Liver (tissue), 9 donors: ENCODE results near the gene NOC2L. TPM values are rescaled to one million over a fixed set of nuclear protein-coding genes. Genes with fewer than 3 reads are reported as not detected.
A peak's percentile ranks its signal among the peaks of the same experiment; 100 is the strongest.

Source experiments
- DNase-seq: peaks from one replicate; pipeline ENCODE4 v3.0.0-alpha.2; 2017; ENCODE audit warnings: low spot score
- H3K27ac ChIP-seq, 2 donors: one replicate each; pipeline ENCODE4 v1.7.0; 2013; ENCODE audit warnings: inconsistent platforms in 2 of 2, low read length in 2 of 2, control low read depth in 1 of 2, low read depth in 1 of 2, mild to moderate bottlenecking in 1 of 2
- H3K27me3 ChIP-seq, 4 donors: one replicate each; pipeline versions ENCODE4 v1.6.1 to v1.7.0; 2013; ENCODE audit warnings: low read length in 3 of 4, inconsistent platforms in 1 of 4, mild to moderate bottlenecking in 1 of 4, moderate library complexity in 1 of 4; ENCODE audit not compliant: control insufficient read depth in 4 of 4, insufficient read depth in 4 of 4
- H3K36me3 ChIP-seq, 4 donors: one replicate each; pipeline versions ENCODE4 v1.6.1 to v1.7.0; 2013; ENCODE audit warnings: low read length in 3 of 4, mild to moderate bottlenecking in 3 of 4, low read depth in 1 of 4, moderate library complexity in 1 of 4; ENCODE audit not compliant: control insufficient read depth in 4 of 4, insufficient read depth in 3 of 4
- H3K4me1 ChIP-seq, 4 donors: one replicate each; pipeline versions ENCODE4 v1.6.1 to v1.7.0; 2013; ENCODE audit warnings: low read length in 3 of 4, mild to moderate bottlenecking in 3 of 4, moderate library complexity in 1 of 4; ENCODE audit not compliant: control insufficient read depth in 4 of 4, insufficient read depth in 4 of 4
- H3K4me3 ChIP-seq, 3 donors: one replicate each; pipeline versions ENCODE4 v1.6.1 to v1.7.0; 2013; ENCODE audit warnings: low read length in 3 of 3, control low read depth in 1 of 3, low read depth in 1 of 3, mild to moderate bottlenecking in 1 of 3
- H3K9ac ChIP-seq, 2 donors: one replicate each; pipeline ENCODE4 v1.7.0; 2013; ENCODE audit warnings: low read length in 2 of 2, mild to moderate bottlenecking in 2 of 2, moderate library complexity in 2 of 2, control low read depth in 1 of 2, low read depth in 1 of 2
- H3K9me3 ChIP-seq, 4 donors: one replicate each; pipeline versions ENCODE4 v1.6.1 to v1.7.0; 2013; ENCODE audit warnings: low read length in 3 of 4; ENCODE audit not compliant: control insufficient read depth in 4 of 4
- ATF3 ChIP-seq: IDR thresholded peaks from 2 replicates; pipeline ENCODE4 v1.6.1; 2016; ENCODE audit warnings: antibody characterized with exemption
- CTCF ChIP-seq: fragments of 150-350 bp; IDR thresholded peaks from 2 replicates; pipeline ENCODE4 v1.5.1; 2017; ENCODE audit warnings: improper control_type of control experiment, low read depth, low read length; ENCODE audit not compliant: missing input control
- EGR1 ChIP-seq, 2 donors: IDR thresholded peaks; 2 replicates each; pipeline ENCODE4 v1.6.1; 2016 to 2018; ENCODE audit warnings: antibody characterized with exemption in 2 of 2, low read depth in 2 of 2
- FOXA1 ChIP-seq: IDR thresholded peaks from 2 replicates; pipeline ENCODE4 v1.6.1; 2016; ENCODE audit warnings: antibody characterized with exemption
- FOXA2 ChIP-seq: IDR thresholded peaks from 2 replicates; pipeline ENCODE4 v1.6.1; 2016; ENCODE audit warnings: antibody characterized with exemption
- GABPA ChIP-seq, 2 donors: IDR thresholded peaks in 1 of 2; conservative IDR thresholded peaks in 1 of 2; 2 replicates each; pipeline ENCODE4 v1.6.1; 2016; ENCODE audit warnings: antibody characterized with exemption in 2 of 2, mild to moderate bottlenecking in 1 of 2, moderate library complexity in 1 of 2
- HNF4A ChIP-seq, 2 donors: conservative IDR thresholded peaks; 2 replicates each; pipeline ENCODE4 v1.6.1; 2016; ENCODE audit warnings: antibody characterized with exemption in 2 of 2, mild to moderate bottlenecking in 2 of 2
- HNF4G ChIP-seq: IDR thresholded peaks from 2 replicates; pipeline ENCODE4 v1.6.1; 2016; ENCODE audit warnings: antibody characterized with exemption
- JUND ChIP-seq, 2 donors: IDR thresholded peaks; 2 replicates each; pipeline ENCODE4 v1.6.1; 2016; ENCODE audit warnings: antibody characterized with exemption in 2 of 2
- NR2F2 ChIP-seq: IDR thresholded peaks from 2 replicates; pipeline ENCODE4 v1.6.1; 2016; ENCODE audit warnings: antibody characterized with exemption
- RAD21 ChIP-seq, 2 donors: IDR thresholded peaks; 2 replicates each; pipeline ENCODE4 v1.6.1; 2016; ENCODE audit warnings: antibody characterized with exemption in 2 of 2, mild to moderate bottlenecking in 2 of 2
- RXRA ChIP-seq, 2 donors: IDR thresholded peaks; 2 replicates each; pipeline ENCODE4 v1.6.1; 2017 to 2018; ENCODE audit warnings: antibody characterized with exemption in 2 of 2, mild to moderate bottlenecking in 1 of 2
- SP1 ChIP-seq: IDR thresholded peaks from 2 replicates; pipeline ENCODE4 v1.6.1; 2018; ENCODE audit warnings: antibody characterized with exemption, mild to moderate bottlenecking
- TAF1 ChIP-seq: conservative IDR thresholded peaks from 2 replicates; pipeline ENCODE4 v1.6.1; 2016; ENCODE audit warnings: antibody characterized with exemption, mild to moderate bottlenecking
- YY1 ChIP-seq: IDR thresholded peaks from 2 replicates; pipeline ENCODE4 v1.6.1; 2016; ENCODE audit warnings: antibody characterized with exemption, mild to moderate bottlenecking
- ZBTB33 ChIP-seq: IDR thresholded peaks from 2 replicates; pipeline ENCODE4 v1.6.1; 2016; ENCODE audit warnings: antibody characterized with exemption
- WGBS: extraction: QIAGEN DNeasy Blood & Tissue Kit; methylation state at CpG from one replicate; pipeline ENCODE4 v1.1.7; 2013; 5-methylcytosine and 5-hydroxymethylcytosine counted together
- polyA plus RNA-seq, 2 donors: library from polyadenylated mRNA; stranded (reverse) in 1 of 2; unstranded in 1 of 2; fragments of 200-250 nt in 1 of 2; fragments of >200 nt in 1 of 2; fragmentation: Nextera tagmentation in 1 of 2; extraction: Ambion mirVana in 1 of 2; gene quantifications; one replicate each; pipeline versions ENCODE4 v1.2.1 to v1.2.3, GENCODE V29; 2013 to 2015
- total RNA-seq, 2 donors: library from RNA; depleted of rRNA; stranded (reverse); fragments of >200 nt; gene quantifications; one replicate each; pipeline ENCODE4 v1.2.3, GENCODE V29; 2014
- TF ChIP-seq, protein P1 (sequence below): IDR thresholded peaks from 2 replicates; pipeline ENCODE4 v1.6.1; 2016; ENCODE audit warnings: antibody characterized with exemption
- TF ChIP-seq, protein P2 (sequence below): IDR thresholded peaks from 2 replicates; pipeline ENCODE4 v1.6.1; 2016; ENCODE audit warnings: antibody characterized with exemption, mild to moderate bottlenecking
- donor health status: healthy.
- donor health status: healthy.
- donor health status: healthy.
- donor health status: healthy.
- donor health status: healthy.

NOC2L gene
- total and polyA plus RNA-seq, 4 donors: 17.1 to 34.5 (median 30.0) TPM

DNA sequence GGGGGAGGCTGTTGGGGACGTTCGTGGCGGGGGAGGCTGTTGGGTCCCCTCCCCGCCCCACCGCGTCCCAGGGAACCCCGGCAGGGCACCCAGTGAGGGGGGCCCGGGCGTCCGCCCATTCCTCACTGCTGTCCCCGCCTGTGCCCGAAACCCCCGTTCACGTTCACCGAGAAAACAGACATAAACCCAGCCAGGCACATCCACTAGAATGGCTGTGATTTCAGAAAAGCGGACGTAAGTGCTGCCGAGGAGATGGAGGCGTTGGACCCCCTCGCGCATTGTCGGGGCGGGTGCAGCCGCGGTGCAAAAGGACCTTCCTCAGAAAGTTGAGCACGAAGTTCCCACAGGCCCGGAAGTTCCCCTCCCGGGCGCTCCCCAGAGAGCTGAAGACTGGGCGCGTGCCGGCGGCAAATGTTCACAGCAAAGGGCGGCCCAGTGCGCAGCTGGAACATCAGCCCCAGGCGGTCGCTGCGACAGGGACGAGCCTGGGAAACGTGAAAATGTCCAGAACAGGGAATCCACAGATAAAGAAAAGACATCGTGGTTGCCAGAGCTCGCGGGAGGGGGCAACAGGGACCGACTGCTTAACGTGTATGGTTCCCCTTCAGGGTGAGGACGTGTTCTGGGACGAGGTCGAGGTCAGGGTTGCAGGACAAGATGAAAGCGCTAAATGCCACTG is 53.8 kb downstream of the NOC2L start:
- Histone ChIP-seq H3K27me3 (peaks cover 0 to 2% (median 0%) of the 10 kb centered on the region in 4 donors), H3K9me3 (no peaks in the 10 kb centered on the region), H3K9ac (no peak overlapping the region), H3K4me3 (peak overlapping the region in 1 of 3 donors; percentile 38), H3K36me3 (no peaks in the 10 kb centered on the region), H3K4me1 (peaks cover 0 to 3% (median 2%) of the 10 kb centered on the region in 4 donors), H3K27ac (peak overlapping the region; percentile 25 to 42)
- 8% methylated on average over 49 of the region's 49 CpGs for WGBS
- peak; percentile 38 for DNase-seq
- TF ChIP-seq GABPA (IDR thresholded peaks at IDR 0.05 in 1 of 2, conservative IDR thresholded peaks at IDR 0.05 in 1 of 2): no peak
- peak; percentile 73 for TF ChIP-seq NR2F2
- no peak for TF ChIP-seq FOXA1

GRCh38 chr1:904310-904950 is 54.6 kb downstream of the NOC2L start:
- DNase-seq: peak; percentile 87
- H3K27ac ChIP-seq: no peak overlapping the region
- peak overlapping the region in 1 of 3 donors; percentile 38 for H3K4me3 ChIP-seq
- peaks cover 0 to 3% (median 2%) of the 10 kb centered on the region in 4 donors for H3K4me1 ChIP-seq
- H3K9me3 ChIP-seq: no peaks in the 10 kb centered on the region
- WGBS: 9% methylated on average over 91 of the region's 91 CpGs
- H3K36me3 ChIP-seq: no peaks in the 10 kb centered on the region
- peaks cover 0 to 3% (median under 1%) of the 10 kb centered on the region in 4 donors for H3K27me3 ChIP-seq
- H3K9ac ChIP-seq: no peak overlapping the region
- TF ChIP-seq CTCF (peak; percentile 91), EGR1 (IDR thresholded peaks at IDR 0.05; ENCODE audit: low read depth in 2 of 2) (no peak), ATF3 (no peak), JUND (IDR thresholded peaks at IDR 0.05) (no peak), NR2F2 (no peak), SP1 (no peak), GABPA (IDR thresholded peaks at IDR 0.05 in 1 of 2, conservative IDR thresholded peaks at IDR 0.05 in 1 of 2) (no peak), HNF4A (conservative IDR thresholded peaks at IDR 0.05) (no peak), RXRA (IDR thresholded peaks at IDR 0.05) (no peak), RAD21 (IDR thresholded peaks at IDR 0.05) (peak; percentile 63 to 75), TAF1 (no peak), YY1 (no peak), FOXA1 (no peak)

DNA sequence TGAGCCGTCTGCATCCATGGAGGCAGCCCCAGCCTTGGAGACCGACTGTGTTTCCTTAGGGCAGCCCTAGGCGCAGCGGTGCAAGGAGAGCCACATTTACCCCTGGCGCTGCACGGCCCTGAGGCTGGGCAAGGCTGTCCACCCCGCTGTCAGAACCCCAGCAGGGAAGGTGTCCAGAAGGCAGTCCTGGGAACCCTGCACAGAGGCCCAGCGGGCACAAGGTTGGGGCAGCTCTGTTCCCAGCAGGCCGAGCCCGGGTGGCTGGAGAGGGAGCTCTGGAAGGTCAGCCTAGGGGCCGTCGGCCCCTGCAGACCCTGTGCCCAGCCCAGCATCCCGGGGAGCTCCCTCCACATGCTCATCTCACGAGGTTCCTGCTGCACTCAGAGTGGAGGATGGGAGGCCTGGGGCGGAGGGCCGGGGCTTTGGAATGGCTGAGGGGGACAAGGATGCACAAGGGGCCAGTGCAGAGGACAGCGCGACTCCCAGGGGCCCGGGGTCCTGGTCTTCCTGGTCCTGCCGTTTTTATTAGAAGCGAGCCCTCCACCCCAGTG is 55.3 kb downstream of the NOC2L start:
- Histone ChIP-seq H3K27me3 (peaks cover 0 to 3% (median under 1%) of the 10 kb centered on the region in 4 donors), H3K9me3 (no peaks in the 10 kb centered on the region), H3K27ac (no peak overlapping the region), H3K36me3 (no peaks in the 10 kb centered on the region), H3K9ac (no peak overlapping the region), H3K4me1 (peaks cover 0 to 3% (median 2%) of the 10 kb centered on the region in 4 donors), H3K4me3 (peak overlapping the region in 1 of 3 donors; percentile 38)
- no peak for DNase-seq
- WGBS: 86% methylated on average over 21 of the region's 21 CpGs
- TF ChIP-seq, protein P1, sequence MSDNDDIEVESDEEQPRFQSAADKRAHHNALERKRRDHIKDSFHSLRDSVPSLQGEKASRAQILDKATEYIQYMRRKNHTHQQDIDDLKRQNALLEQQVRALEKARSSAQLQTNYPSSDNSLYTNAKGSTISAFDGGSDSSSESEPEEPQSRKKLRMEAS: no peak
- TF ChIP-seq, protein P2, sequence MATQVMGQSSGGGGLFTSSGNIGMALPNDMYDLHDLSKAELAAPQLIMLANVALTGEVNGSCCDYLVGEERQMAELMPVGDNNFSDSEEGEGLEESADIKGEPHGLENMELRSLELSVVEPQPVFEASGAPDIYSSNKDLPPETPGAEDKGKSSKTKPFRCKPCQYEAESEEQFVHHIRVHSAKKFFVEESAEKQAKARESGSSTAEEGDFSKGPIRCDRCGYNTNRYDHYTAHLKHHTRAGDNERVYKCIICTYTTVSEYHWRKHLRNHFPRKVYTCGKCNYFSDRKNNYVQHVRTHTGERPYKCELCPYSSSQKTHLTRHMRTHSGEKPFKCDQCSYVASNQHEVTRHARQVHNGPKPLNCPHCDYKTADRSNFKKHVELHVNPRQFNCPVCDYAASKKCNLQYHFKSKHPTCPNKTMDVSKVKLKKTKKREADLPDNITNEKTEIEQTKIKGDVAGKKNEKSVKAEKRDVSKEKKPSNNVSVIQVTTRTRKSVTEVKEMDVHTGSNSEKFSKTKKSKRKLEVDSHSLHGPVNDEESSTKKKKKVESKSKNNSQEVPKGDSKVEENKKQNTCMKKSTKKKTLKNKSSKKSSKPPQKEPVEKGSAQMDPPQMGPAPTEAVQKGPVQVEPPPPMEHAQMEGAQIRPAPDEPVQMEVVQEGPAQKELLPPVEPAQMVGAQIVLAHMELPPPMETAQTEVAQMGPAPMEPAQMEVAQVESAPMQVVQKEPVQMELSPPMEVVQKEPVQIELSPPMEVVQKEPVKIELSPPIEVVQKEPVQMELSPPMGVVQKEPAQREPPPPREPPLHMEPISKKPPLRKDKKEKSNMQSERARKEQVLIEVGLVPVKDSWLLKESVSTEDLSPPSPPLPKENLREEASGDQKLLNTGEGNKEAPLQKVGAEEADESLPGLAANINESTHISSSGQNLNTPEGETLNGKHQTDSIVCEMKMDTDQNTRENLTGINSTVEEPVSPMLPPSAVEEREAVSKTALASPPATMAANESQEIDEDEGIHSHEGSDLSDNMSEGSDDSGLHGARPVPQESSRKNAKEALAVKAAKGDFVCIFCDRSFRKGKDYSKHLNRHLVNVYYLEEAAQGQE: no peak
- TF ChIP-seq JUND (IDR thresholded peaks at IDR 0.05) (no peak), ZBTB33 (no peak), NR2F2 (no peak), HNF4G (no peak), YY1 (no peak), TAF1 (no peak), HNF4A (conservative IDR thresholded peaks at IDR 0.05) (no peak), SP1 (no peak), RXRA (IDR thresholded peaks at IDR 0.05) (no peak), FOXA2 (no peak)
